Neutrophil (primary cell): Measurements from ENCODE around the gene LBHD2.

ENCODE experiments used
- H3K27ac ChIP-seq: fragments of 200-600 bp; sonication (generic); 2 replicates; pipeline ENCODE4 v1.5.1; 2016; ENCODE audit warnings: mild to moderate bottlenecking, moderate library complexity
- H3K27me3 ChIP-seq: fragments of 200-600 bp; sonication (generic); 2 replicates; pipeline ENCODE4 v1.6.0; 2016; ENCODE audit warnings: mild to moderate bottlenecking
- H3K36me3 ChIP-seq: fragments of 200-600 bp; sonication (generic); 2 replicates; pipeline ENCODE4 v1.5.1; 2017
- H3K4me1 ChIP-seq, 2 experiments: fragments of 200-600 bp in 1 of 2; sonication (generic) in 1 of 2; 1 replicate in 1 of 2; 2 replicates in 1 of 2; pipeline versions ENCODE4 v1.5.1 to v1.6.1; 2013 to 2016; ENCODE audit warnings: low read depth in 1 of 2, low read length in 1 of 2, mild to moderate bottlenecking in 1 of 2, moderate library complexity in 1 of 2; ENCODE audit not compliant: control insufficient read depth in 1 of 2, insufficient read depth in 1 of 2
- H3K4me3 ChIP-seq, 2 experiments: fragments of 200-600 bp in 1 of 2; sonication (generic) in 1 of 2; 1 replicate in 1 of 2; 2 replicates in 1 of 2; pipeline ENCODE4 v1.5.1; 2013 to 2016; ENCODE audit warnings: low read depth in 1 of 2, low read length in 1 of 2, mild to moderate bottlenecking in 1 of 2, moderate library complexity in 1 of 2
- H3K9me3 ChIP-seq: fragments of 200-600 bp; sonication (generic); 2 replicates; pipeline ENCODE4 v1.5.1; 2016
- CTCF ChIP-seq: fragments of 200-600 bp; sonication (generic); IDR thresholded peaks from 2 replicates; pipeline ENCODE4 v1.5.1; 2016; ENCODE audit warnings: antibody characterized with exemption

LBHD2 gene

GRCh38 chr14:103070263-103070885, 13.6 kb upstream of the LBHD2 start:
- H3K9me3 ChIP-seq, result no peaks in the 10 kb centered on the region
- H3K27me3 ChIP-seq, result peaks cover 61% of the 10 kb centered on the region
- no peak overlapping the region for H3K4me3 ChIP-seq
- H3K4me1 ChIP-seq, result peaks cover 3 to 4% of the 10 kb centered on the region in 2 experiments
- H3K36me3 ChIP-seq, result no peaks in the 10 kb centered on the region
- no peak for TF ChIP-seq CTCF
- H3K27ac ChIP-seq, result no peak overlapping the region

GRCh38 chr14:103070971-103071542, 13.0 kb upstream of the LBHD2 start:
- no peak for TF ChIP-seq CTCF
- H3K36me3 ChIP-seq, result no peaks in the 10 kb centered on the region
- H3K4me1 ChIP-seq, result peaks cover 8 to 10% of the 10 kb centered on the region in 2 experiments
- peaks cover 62% of the 10 kb centered on the region for H3K27me3 ChIP-seq
- H3K4me3 ChIP-seq, result no peak overlapping the region
- no peak overlapping the region for H3K27ac ChIP-seq
- no peaks in the 10 kb centered on the region for H3K9me3 ChIP-seq

DNA sequence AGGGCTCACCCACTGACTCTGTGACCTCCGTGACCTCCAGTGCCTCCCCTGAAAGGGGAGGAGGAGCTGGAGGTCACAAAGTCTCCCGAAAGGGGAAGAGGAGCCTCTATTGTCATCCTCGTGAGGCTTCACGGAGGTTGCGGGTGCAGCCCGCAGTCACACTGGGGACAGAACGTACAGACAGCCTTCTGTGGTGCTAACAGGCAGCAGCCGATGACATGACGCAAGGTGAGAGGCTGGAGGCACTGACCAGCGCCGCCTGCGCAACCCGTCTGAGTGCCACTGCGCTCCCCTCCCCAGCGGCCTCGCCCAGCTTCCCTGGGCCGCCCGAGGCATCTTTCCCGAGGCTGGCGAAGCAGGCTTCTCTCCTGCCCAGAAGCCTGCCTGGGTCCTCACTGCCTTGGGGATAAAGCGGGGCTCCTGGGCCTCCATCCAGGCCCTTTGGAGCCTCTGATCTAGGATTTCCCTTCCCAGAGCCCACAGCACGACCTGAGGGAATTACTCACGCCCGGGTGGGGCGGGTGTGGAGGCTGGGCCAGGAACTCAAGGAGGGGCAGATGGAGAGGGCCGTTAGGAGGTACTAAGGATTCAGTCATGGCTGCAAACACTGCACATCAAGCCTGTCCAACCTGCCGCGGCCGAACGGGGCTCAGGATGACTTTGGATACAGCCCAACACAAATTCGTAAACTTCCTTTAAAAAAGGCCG, 12.3 kb upstream of the LBHD2 start:
- H3K4me1 ChIP-seq, result peaks cover 8 to 10% of the 10 kb centered on the region in 2 experiments
- no peak for TF ChIP-seq CTCF
- H3K4me3 ChIP-seq, result no peak overlapping the region
- no peaks in the 10 kb centered on the region for H3K9me3 ChIP-seq
- no peaks in the 10 kb centered on the region for H3K36me3 ChIP-seq
- peaks cover 64% of the 10 kb centered on the region for H3K27me3 ChIP-seq
- H3K27ac ChIP-seq, result no peak overlapping the region

- no peak overlapping the region for H3K27ac ChIP-seq
- TF ChIP-seq CTCF, result no peak
- H3K9me3 ChIP-seq, result no peaks in the 10 kb centered on the region
- H3K36me3 ChIP-seq, result no peaks in the 10 kb centered on the region
- H3K4me3 ChIP-seq, result no peak overlapping the region
- peaks cover 8 to 10% of the 10 kb centered on the region in 2 experiments for H3K4me1 ChIP-seq
- H3K27me3 ChIP-seq, result peaks cover 67% of the 10 kb centered on the region
Observed at GRCh38 chr14:103072595-103073366, 11.2 kb upstream of the LBHD2 start.

GRCh38 chr14:103073367-103073875, 10.6 kb upstream of the LBHD2 start:
- TF ChIP-seq CTCF, result no peak
- H3K9me3 ChIP-seq, result no peaks in the 10 kb centered on the region
- no peaks in the 10 kb centered on the region for H3K36me3 ChIP-seq
- peaks cover 8 to 10% of the 10 kb centered on the region in 2 experiments for H3K4me1 ChIP-seq
- no peak overlapping the region for H3K27ac ChIP-seq
- peaks cover 67% of the 10 kb centered on the region for H3K27me3 ChIP-seq
- H3K4me3 ChIP-seq, result no peak overlapping the region
